GM21381 (cell line): ENCODE results near the gene KLF2.

Source experiments
- ATAC-seq: cut with Tn5 transposase; IDR thresholded peaks from one replicate; pipeline ENCODE4 v1.9.1; 2021; ENCODE audit warnings: mild to moderate bottlenecking, moderate library complexity; ENCODE audit not compliant: unreplicated experiment

KLF2 gene

GRCh38 chr19:16306728-16307402, 17.8 kb upstream of the KLF2 start:
- no peak for ATAC-seq

GRCh38 chr19:16308081-16308480, 16.5 kb upstream of the KLF2 start:
- no peak for ATAC-seq

GRCh38 chr19:16309643-16310042, 15.0 kb upstream of the KLF2 start:
- no peak for ATAC-seq

GRCh38 chr19:16315825-16316505, 8.7 kb upstream of the KLF2 start:
- no peak for ATAC-seq

- ATAC-seq: no peak
These were observed 8.1 kb upstream of the KLF2 start for GRCh38 chr19:16316506-16316882.

GRCh38 chr19:16319481-16319880, 5.1 kb upstream of the KLF2 start:
- ATAC-seq: no peak

- no peak for ATAC-seq
These were observed 3.6 kb upstream of the KLF2 start for GRCh38 chr19:16320987-16321386.

GRCh38 chr19:16325161-16325527, 518 bp downstream of the KLF2 start:
- ATAC-seq: no peak

- ATAC-seq: no peak
These were observed 1.2 kb downstream of the KLF2 start for GRCh38 chr19:16325641-16326400.

- no peak for ATAC-seq
These were observed 2.0 kb downstream of the KLF2 start for GRCh38 chr19:16326401-16327168.

- ATAC-seq: no peak
These were observed 2.5 kb downstream of the KLF2 start for GRCh38 chr19:16327169-16327475.

- ATAC-seq: no peak
These were observed 2.9 kb downstream of the KLF2 start for GRCh38 chr19:16327501-16327900.

- no peak for ATAC-seq
These were observed 3.5 kb downstream of the KLF2 start for GRCh38 chr19:16327911-16328823.

GRCh38 chr19:16328824-16329482, 4.3 kb downstream of the KLF2 start:
- no peak for ATAC-seq

- ATAC-seq: no peak
These were observed 5.8 kb downstream of the KLF2 start for GRCh38 chr19:16330368-16330801.

- no peak for ATAC-seq
These were observed 6.4 kb downstream of the KLF2 start for GRCh38 chr19:16330806-16331690.

GRCh38 chr19:16333001-16333586, 8.5 kb downstream of the KLF2 start:
- ATAC-seq: no peak

GRCh38 chr19:16334411-16334810, 9.8 kb downstream of the KLF2 start:
- ATAC-seq: no peak

GRCh38 chr19:16335226-16335625, 10.6 kb downstream of the KLF2 start:
- no peak for ATAC-seq
